G401.6 (cell line): ENCODE results near the gene CNNM3.
A peak's percentile ranks its signal among the peaks of the same experiment; 100 is the strongest.
"Not testable (repeated sequence)": the region's sequence is repeated elsewhere in the genome, so short reads cannot be mapped to it uniquely, and the experiment has no call there.

ENCODE experiments used
- FAIRE-seq: peaks from 2 replicates; lab custom pipeline; 2012; peaks lifted over from hg19 to GRCh38; lab: Jason Lieb, UNC

CNNM3 gene

GRCh38 chr2:96839875-96840850, 24.1 kb downstream of the CNNM3 start:
- FAIRE-seq, result no peak

DNA sequence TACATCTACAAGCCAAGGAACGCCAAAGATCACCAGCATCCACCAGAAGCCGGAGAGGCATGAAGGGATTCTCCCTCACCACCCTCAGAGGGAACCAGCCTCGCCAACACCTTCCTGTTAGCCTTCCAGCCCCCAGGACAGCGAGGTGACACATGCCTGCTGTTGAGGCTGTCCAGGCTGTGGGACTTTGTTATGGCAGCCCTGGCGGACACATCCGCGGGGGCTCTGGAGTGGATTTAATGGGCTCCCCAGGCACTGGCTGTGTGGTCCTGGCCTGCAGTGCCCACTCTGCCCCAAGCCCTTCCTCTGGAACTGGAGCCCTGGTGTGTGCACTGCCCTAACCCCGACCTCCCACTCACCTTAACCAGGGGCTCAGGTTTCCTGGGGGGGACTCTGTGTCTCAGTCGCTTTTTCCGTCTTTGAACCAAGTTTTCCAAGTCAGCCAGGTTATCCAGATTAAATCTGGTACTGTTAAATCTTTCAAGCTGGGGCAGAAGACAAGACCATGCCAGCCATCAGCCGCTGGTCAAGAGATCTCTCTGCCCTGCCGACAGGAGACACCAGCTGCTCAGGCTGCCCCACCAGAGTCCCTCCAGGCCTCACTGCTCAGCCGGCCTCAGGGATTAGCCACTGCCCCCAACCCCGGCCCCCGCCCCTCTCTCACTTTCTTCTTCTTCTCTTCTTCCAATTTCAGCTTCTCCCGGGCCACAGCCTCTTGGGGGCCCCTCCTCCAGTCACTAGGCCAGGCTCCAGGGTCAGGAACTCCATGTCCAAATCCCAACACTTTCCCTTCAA, 25.8 kb downstream of the CNNM3 start:
- FAIRE-seq, result no peak

- FAIRE-seq, result no peak
These were observed 26.5 kb downstream of the CNNM3 start for GRCh38 chr2:96842600-96842999.

DNA sequence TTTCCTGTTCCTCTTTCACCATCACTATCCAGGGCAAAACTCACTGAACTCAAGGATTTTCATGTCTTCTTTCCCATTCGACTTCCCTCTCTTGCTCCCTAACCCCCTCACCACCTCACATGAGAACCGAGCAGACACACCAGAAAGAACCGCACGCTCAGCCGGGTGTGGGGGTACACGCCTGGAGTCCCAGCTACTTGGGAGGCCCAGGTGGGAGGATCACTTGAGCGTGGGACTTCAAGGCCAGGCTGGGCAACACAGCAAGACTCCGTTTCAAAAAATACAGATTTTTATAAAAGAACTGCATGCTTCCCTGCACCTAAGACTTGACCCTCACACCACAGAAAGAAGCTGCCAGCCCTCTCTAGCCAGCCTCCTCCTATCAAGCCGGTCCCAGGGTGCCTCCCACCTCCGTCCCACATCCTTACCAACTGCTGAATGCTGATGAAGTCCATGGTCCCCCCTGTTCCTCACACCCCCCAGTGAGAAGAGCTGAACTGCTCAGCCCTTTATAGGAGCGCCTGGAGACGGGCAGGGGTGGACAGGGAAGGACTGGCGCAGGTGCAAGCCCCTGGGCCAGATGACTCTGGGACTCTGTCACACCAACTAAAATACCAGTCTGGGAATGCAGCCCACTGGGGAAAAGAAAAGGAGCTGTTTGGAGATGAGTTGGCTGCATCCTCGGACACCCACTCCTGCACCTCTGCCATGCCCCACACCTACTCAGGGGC, 27.6 kb downstream of the CNNM3 start, which contains the start of gene ANKRD23:
Gene ANKRD23 (minus strand): TSS at position 484 of the 731 bp plus-strand sequence. CDS start 29 bp downstream, at position 455.
- FAIRE-seq, result no peak

GRCh38 chr2:96844405-96844808, 28.3 kb downstream of the CNNM3 start:
- FAIRE-seq, result no peak

DNA sequence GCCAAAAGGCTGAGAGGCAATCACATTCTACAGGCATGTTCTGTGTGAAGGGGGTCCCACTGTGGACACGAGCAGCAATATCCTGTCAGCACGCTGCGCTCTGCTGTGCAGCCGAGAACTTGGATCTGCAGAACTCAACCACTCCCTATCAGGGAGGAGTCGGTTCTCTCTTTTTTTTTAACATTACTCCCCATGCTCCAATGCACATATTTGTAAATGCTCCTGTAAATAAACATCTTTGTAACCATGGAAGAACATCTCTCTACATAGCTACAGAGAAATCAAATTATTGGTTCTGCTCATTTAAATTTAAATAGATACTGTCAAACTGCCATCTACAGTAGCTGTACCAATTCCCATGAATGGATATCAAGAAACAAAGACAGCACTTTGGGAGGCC, 30.8 kb downstream of the CNNM3 start:
- no peak for FAIRE-seq

DNA sequence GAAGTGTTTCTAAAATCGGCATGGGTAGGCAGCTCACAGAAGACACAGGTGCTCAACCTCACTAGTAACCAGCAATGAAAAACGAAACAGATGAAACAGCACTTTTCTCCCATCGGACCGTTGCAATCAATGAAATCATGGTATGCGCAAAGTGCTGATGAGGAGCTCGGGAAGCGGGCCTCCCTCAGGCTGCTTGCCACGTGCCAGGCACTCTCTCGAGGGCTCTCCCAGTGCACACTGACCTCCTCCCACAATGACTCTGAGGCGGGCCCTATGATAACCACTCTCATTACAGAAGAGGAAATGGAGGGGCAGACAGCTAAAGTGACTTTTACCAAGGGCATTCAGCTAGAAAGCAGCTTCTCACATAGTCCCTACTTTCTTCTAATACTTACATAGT, 31.5 kb downstream of the CNNM3 start:
- FAIRE-seq, result no peak

DNA sequence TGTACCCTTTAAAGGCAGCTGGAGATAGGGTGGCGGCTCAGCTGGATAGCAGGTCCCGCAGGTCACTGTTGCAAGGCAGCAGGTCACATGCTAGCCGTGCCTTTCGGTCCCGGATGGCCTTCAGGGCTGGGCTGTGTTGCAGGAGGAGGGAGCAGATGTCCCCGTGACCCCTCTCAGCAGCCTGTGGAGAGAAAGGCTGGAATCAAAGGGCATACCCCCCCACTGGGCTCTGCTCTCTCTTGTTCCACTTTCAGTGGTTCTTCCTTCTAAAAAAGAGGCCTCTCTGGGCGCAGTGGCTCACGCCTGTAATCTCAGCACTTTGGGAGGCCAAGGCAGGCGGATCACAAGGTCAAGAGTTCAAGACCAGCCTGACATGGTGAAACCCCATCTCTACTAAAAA, 32.2 kb downstream of the CNNM3 start:
- no peak for FAIRE-seq

DNA sequence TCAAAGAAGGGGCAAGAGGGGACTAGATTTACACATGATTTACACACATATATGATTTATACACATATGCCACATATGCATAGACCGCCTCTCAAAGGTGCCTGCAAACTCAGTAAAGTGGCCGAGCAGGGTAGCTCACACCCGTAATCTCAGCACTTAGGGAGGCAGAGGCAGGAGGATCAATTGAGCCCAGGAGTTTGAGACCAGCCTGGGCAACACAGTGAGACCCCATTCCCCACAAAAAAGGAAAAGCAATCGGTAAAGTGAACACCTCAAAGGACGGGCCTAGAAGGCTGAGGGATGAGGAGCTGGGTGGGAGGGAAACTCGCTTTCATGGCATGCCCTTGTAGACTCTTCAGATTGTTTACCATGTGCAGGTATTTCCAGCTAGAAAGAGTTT, 36.6 kb downstream of the CNNM3 start:
- no peak for FAIRE-seq

GRCh38 chr2:96853321-96853720, 37.3 kb downstream of the CNNM3 start:
- no peak for FAIRE-seq

- no peak for FAIRE-seq
These were observed 41.0 kb downstream of the CNNM3 start for GRCh38 chr2:96856776-96857666.

DNA sequence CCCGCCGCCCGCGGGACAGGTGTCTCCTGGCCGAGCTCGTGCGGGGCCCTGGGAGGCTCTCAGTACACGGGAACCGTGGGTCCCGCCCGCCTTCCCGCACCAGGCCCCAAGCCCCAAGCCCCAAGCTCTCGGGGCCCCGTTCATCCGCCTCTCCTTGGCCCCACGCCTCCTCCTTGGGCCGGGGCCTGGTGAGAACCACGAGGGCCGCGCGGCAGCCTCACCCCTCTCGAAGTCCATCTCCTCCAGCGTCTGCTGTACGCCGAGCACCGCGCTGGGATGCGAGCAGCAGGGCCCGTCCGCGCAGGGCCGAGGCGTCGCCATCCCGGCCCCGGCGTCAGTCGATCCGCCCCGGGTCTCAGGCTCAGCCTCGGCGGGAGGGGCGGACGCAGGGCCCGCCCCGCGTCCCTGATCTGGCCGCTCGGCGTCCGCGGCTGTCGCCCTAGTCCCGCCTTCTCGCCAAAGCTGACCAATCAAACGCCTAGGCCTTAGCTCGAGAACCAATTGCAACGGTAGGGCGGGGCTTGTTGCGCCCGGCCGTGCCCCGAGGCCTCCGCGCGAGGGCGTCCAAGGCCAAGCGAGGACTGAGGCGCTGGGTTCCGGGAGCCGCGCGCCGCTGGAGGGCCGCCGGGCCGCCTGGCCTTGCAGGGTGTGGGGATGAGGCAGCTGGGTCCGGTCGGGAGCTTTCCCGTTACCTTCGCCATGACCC, 41.8 kb downstream of the CNNM3 start, which contains the start of gene ANKRD39:
Gene ANKRD39 (minus strand): TSS at position 350 of the 706 bp plus-strand sequence. CDS start 29 bp downstream, at position 321.
- FAIRE-seq, result peak; percentile 59

GRCh38 chr2:96859099-96859649, 43.1 kb downstream of the CNNM3 start:
- no peak for FAIRE-seq

- no peak for FAIRE-seq
These were observed 43.6 kb downstream of the CNNM3 start for GRCh38 chr2:96859681-96860064.

DNA sequence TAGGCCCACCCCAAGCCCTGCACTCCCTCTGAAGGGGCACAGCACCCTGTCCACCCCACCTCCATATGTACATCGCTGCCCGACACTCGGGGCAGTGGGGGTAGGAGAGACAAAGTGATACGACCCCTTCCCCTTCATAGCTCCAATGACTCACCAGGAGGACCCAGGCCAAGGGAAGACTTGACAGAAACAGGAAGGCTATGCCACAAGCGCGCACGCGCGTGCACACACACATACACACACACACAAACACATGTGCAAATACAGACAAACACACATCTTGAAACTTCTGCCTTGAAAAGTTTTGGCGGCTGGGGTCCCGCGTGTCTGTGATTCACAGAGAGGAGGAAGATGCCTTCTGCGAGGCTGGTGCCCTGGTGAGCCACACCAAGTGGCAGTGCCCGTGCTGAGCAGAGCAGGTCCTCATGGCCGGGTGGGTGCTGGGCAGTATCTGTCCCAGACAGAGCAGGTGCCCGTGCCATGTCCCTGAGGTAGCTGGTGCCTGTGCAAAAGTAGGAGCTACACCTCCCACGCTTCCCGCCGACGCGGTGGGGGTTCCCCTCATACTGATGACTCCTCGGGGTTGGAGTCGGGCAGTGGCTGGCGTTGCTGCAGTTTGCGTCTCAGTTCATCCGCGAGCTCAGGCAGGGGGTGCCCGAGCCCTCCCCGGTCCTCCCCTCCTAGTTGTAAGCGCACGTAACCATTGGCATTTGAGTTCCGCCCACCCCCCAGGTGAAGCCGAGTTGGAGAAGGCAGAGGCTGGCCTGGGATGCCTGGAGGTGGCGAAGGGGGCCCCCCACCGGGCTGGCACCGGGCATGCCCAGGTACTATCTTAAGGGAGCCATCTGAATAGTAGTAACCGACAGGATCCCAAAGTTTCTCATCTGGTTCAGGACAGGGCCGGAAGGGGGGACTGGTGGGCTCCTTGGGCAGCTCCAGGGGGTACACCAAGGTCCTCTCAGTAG, 44.3 kb downstream of the CNNM3 start:
- FAIRE-seq, result no peak

GRCh38 chr2:96861074-96861473, 45.0 kb downstream of the CNNM3 start:
- no peak for FAIRE-seq

DNA sequence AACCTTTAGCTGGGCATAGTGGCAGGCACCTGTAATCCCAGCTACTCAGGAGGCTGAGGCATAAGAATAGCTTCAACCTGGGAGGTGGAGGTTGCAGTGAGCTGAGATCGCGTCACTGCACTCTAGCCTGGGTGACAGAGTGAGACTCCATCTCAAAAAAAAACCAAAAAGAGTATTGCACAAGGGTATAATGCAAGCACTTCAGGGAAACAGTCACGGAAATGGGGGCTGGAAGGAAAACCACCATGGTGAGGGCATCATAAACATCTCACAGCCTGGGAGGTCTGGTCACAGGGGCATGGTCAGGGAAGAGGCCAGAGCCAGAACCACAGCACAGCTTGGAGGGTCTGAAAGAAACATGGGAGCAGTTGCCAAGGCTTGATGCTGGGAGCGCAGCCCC, 47.0 kb downstream of the CNNM3 start:
- FAIRE-seq, result not testable (repeated sequence)

DNA sequence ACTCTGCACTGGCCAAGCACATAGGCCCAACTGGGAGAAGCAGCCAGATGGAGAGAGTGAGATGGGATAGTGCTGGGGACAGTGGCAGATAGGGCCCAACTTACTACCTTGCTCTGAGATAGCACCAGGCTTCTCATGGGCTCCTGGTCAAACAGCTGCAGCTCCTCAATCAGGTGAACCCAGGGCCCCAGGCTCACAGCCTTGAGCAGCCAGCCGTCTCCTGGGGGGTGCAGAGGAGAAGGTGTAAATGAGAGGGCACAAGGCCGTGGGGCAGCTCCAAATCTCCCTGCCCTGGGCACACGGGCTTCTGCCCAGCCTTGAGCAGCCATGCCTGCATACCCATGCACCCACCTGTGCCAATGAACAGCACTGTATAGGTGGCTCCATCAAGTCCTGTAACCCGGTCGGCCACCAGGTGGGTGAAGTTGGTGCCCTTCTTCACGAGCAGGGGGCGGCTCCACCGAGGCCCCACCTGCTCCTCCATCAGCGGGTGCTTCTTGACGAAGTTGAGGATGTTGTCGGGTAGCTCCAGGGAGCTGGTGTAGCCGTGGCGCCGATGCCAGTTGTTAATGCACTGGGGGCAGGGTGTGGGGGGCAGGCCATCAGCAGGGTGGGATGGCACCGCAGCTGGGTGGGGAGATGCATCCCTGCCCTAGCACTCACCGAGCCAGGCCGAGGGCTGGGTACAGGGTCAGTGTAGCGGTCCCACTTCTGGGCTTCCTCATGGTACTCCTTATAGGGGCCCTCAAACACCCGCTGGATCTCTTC, 47.7 kb downstream of the CNNM3 start:
- no peak for FAIRE-seq
